ENCODE measurements around the gene MINAR1. TPM values are rescaled to one million over a fixed set of nuclear protein-coding genes. Genes with fewer than 3 reads are reported as not detected.

The MINAR1 gene
- total RNA-seq, 2 donors from 2014 or later = 3.0 to 4.7 TPM

- H3K27me3 ChIP-seq = no peaks in the 10 kb centered on the region
Observed at GRCh38 chr15:79442911-79443310, 10.8 kb downstream of the MINAR1 start.

GRCh38 chr15:79447060-79447459, 14.9 kb downstream of the MINAR1 start:
- no peaks in the 10 kb centered on the region for H3K9me3 ChIP-seq
- H3K27me3 ChIP-seq = no peaks in the 10 kb centered on the region
- ATAC-seq = no peak
- no peaks in the 10 kb centered on the region for H3K4me1 ChIP-seq
- DNase-seq = no peak
- no peak for TF ChIP-seq CTCF (IDR thresholded peaks at IDR 0.05)
- TF ChIP-seq POLR2A (IDR thresholded peaks at IDR 0.05) = no peak
- no peaks in the 10 kb centered on the region for H3K36me3 ChIP-seq (replicated peaks in 1 of 2; ENCODE audit: insufficient read depth in 1 of 2, low read depth in 2 of 2)
- no peak overlapping the region for H3K4me3 ChIP-seq
- WGBS, 2 donors = 67 to 96% methylated on average over 1 of the region's 1 CpG
- H3K27ac ChIP-seq = no peak overlapping the region
- intact Hi-C loops (cut with DNase I) = no loop called here

More at GRCh38 chr15:79442911-79443310, 10.8 kb downstream of the MINAR1 start:
- WGBS, 2 donors = 76 to 79% methylated on average over 4 of the region's 4 CpGs
- Histone ChIP-seq H3K27ac (no peak overlapping the region), H3K4me3 (no peak overlapping the region), H3K36me3 (replicated peaks in 1 of 2; ENCODE audit: insufficient read depth in 1 of 2, low read depth in 2 of 2) (no peaks in the 10 kb centered on the region), H3K4me1 (no peaks in the 10 kb centered on the region), H3K9me3 (no peaks in the 10 kb centered on the region)
- no peak for DNase-seq
- no peak for ATAC-seq
- intact Hi-C loops (cut with DNase I) = no loop called here
- TF ChIP-seq POLR2A (IDR thresholded peaks at IDR 0.05) = no peak
- no peak for TF ChIP-seq CTCF (IDR thresholded peaks at IDR 0.05)

- no peaks in the 10 kb centered on the region for H3K9me3 ChIP-seq
- ATAC-seq = no peak
- intact Hi-C loops (cut with DNase I) = no loop called here
- H3K27me3 ChIP-seq = no peaks in the 10 kb centered on the region
- no peaks in the 10 kb centered on the region for H3K36me3 ChIP-seq (replicated peaks in 1 of 2; ENCODE audit: insufficient read depth in 1 of 2, low read depth in 2 of 2)
- 63 to 85% methylated on average over 3 of the region's 3 CpGs for WGBS, 2 donors
- DNase-seq = no peak
- TF ChIP-seq CTCF (IDR thresholded peaks at IDR 0.05) = no peak
- TF ChIP-seq POLR2A (IDR thresholded peaks at IDR 0.05) = no peak
- no peak overlapping the region for H3K27ac ChIP-seq
- no peak overlapping the region for H3K4me3 ChIP-seq
- no peaks in the 10 kb centered on the region for H3K4me1 ChIP-seq
Observed at GRCh38 chr15:79450648-79451047, 18.5 kb downstream of the MINAR1 start.

GRCh38 chr15:79451361-79451999, 19.3 kb downstream of the MINAR1 start:
- no peaks in the 10 kb centered on the region for H3K9me3 ChIP-seq
- DNase-seq (no peak), ATAC-seq (no peak)
- no peak overlapping the region for H3K4me3 ChIP-seq
- WGBS, 2 donors = 65 to 82% methylated on average over 8 to 17 of the region's 17 CpGs
- no peak overlapping the region for H3K27ac ChIP-seq
- intact Hi-C loops (cut with DNase I) = no loop called here
- H3K27me3 ChIP-seq = no peaks in the 10 kb centered on the region
- H3K4me1 ChIP-seq = no peaks in the 10 kb centered on the region
- TF ChIP-seq POLR2A (IDR thresholded peaks at IDR 0.05) = no peak
- TF ChIP-seq CTCF (IDR thresholded peaks at IDR 0.05) = no peak
- no peaks in the 10 kb centered on the region for H3K36me3 ChIP-seq (replicated peaks in 1 of 2; ENCODE audit: insufficient read depth in 1 of 2, low read depth in 2 of 2)
